SK-N-SH treated with all-trans-retinoic acid at 6 μM for 48 hours (cell line): ENCODE results near the gene DTWD2.
"Not testable (repeated sequence)": the region's sequence is repeated elsewhere in the genome, so short reads cannot be mapped to it uniquely, and the experiment has no call there.

Source experiments
- ATAC-seq: fragments of 200-7000 bp; cut with Tn5 transposase; 3 replicates; pipeline ENCODE4 v1.9.1; 2020; ENCODE audit warnings: mild to moderate bottlenecking, moderate library complexity
- ARNTL ChIP-seq: fragments of 450-650 bp; formaldehyde crosslinking; IDR thresholded peaks from 2 replicates; pipeline ENCODE4 v1.5.0; 2020; ENCODE audit warnings: low read depth, mild to moderate bottlenecking, moderate library complexity, borderline replicate concordance
- BACH2 ChIP-seq: fragments of 250-450 bp; sonication (Bioruptor Pico); IDR thresholded peaks from 2 replicates; pipeline ENCODE4 v1.9.0; 2021; ENCODE audit warnings: mild to moderate bottlenecking, borderline replicate concordance
- CSDC2 ChIP-seq: fragments of 250-450 bp; sonication (Bioruptor Pico); IDR thresholded peaks from 2 replicates; pipeline ENCODE4 v1.5.0; 2020; ENCODE audit warnings: mild to moderate bottlenecking, moderate library complexity
- ESRRG ChIP-seq: fragments of 250-450 bp; sonication (Bioruptor Pico); IDR thresholded peaks from 2 replicates; pipeline ENCODE4 v1.6.1; 2021; ENCODE audit warnings: mild to moderate bottlenecking
- GLIS3 ChIP-seq: fragments of 250-450 bp; sonication (Bioruptor Pico); IDR thresholded peaks from 2 replicates; pipeline ENCODE4 v1.5.0; 2020; ENCODE audit warnings: mild to moderate bottlenecking, moderate library complexity
- OSR1 ChIP-seq: fragments of 250-450 bp; sonication (Bioruptor Pico); IDR thresholded peaks from 2 replicates; pipeline ENCODE4 v1.8.0; 2022; ENCODE audit warnings: moderate library complexity, mild to moderate bottlenecking, inconsistent platforms
- RARB ChIP-seq: fragments of 250-450 bp; sonication (Bioruptor Pico); IDR thresholded peaks from 2 replicates; pipeline ENCODE4 v1.8.0; 2021; ENCODE audit warnings: mild to moderate bottlenecking, moderate library complexity
- SNAI2 ChIP-seq: fragments of 250-450 bp; sonication (Bioruptor Pico); IDR thresholded peaks from 2 replicates; pipeline ENCODE4 v1.5.0; 2020; ENCODE audit warnings: mild to moderate bottlenecking, moderate library complexity
- TCF4 ChIP-seq: fragments of 250-450 bp; sonication (Bioruptor Pico); IDR thresholded peaks from 2 replicates; pipeline ENCODE4 v1.8.0; 2021; ENCODE audit warnings: mild to moderate bottlenecking, moderate library complexity, borderline replicate concordance
- TOX ChIP-seq: fragments of 250-450 bp; sonication (Bioruptor Pico); IDR thresholded peaks from 2 replicates; pipeline ENCODE4 v1.8.0; 2021; ENCODE audit warnings: mild to moderate bottlenecking, moderate library complexity, borderline replicate concordance
- ZC3H10 ChIP-seq: fragments of 250-450 bp; sonication (Bioruptor Pico); IDR thresholded peaks from 2 replicates; pipeline ENCODE4 v1.5.1; 2021; ENCODE audit warnings: mild to moderate bottlenecking, moderate library complexity
- ZNF70 ChIP-seq: fragments of 450-650 bp; formaldehyde crosslinking; IDR thresholded peaks from 2 replicates; pipeline ENCODE4 v1.5.0; 2020; ENCODE audit warnings: mild to moderate bottlenecking, moderate library complexity
- ZNF8 ChIP-seq: fragments of 450-650 bp; formaldehyde crosslinking; IDR thresholded peaks from 2 replicates; pipeline ENCODE4 v1.5.0; 2020; ENCODE audit warnings: mild to moderate bottlenecking, moderate library complexity
- TF ChIP-seq, protein P1 (sequence below): fragments of 250-450 bp; sonication (Bioruptor Pico); IDR thresholded peaks from 2 replicates; pipeline ENCODE4 v1.5.0; 2020; ENCODE audit warnings: mild to moderate bottlenecking, moderate library complexity
- TF ChIP-seq, protein P2 (sequence below): fragments of 250-450 bp; sonication (Bioruptor Pico); IDR thresholded peaks from 2 replicates; pipeline ENCODE4 v1.5.1; 2021; ENCODE audit warnings: mild to moderate bottlenecking, moderate library complexity
- TF ChIP-seq, protein P3 (sequence below): fragments of 250-450 bp; sonication (Bioruptor Pico); IDR thresholded peaks from 2 replicates; pipeline ENCODE4 v1.8.0; 2020; ENCODE audit warnings: mild to moderate bottlenecking, moderate library complexity, borderline replicate concordance
- TF ChIP-seq, protein P4 (sequence below): fragments of 250-450 bp; sonication (Bioruptor Pico); IDR thresholded peaks from 2 replicates; pipeline ENCODE4 v1.5.1; 2020; ENCODE audit warnings: low read depth, mild to moderate bottlenecking, moderate library complexity
- TF ChIP-seq, protein P5 (sequence below): fragments of 250-450 bp; sonication (Bioruptor Pico); IDR thresholded peaks from 2 replicates; pipeline ENCODE4 v1.8.0; 2021; ENCODE audit warnings: low read depth, mild to moderate bottlenecking, moderate library complexity, borderline replicate concordance

Gene DTWD2

DNA sequence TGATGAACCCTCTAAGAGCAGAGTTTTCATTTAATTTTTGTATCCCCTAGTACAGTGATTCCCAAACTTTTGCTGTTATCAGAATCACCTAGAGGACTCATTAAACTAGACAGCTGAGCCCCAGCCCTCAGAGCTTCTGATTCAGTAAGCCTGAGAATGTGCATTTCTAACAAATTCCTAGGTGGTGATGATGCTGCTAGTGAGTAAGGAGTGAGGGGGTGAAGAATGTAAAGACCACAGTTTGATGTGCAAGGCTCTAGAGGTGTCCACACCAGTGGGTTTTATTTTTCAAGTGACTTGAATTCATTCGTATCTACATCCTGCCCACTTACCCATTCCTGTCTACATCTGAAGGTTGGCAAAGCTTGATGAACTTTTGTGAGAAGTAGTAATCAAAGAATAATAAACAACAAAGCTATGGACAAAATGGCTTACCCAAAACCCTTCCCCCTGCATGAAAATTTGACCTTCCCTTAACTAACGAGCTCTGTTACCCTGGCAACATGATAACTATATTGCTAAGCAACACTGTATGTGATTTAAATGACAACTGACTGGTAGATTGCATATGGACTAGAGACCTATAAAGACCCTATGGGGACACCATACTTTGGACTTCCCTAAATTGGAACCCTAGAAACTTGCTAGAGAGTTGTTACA is 35.2 kb downstream of the DTWD2 start:
- no peak for ATAC-seq
- TF ChIP-seq BACH2 (CRISPR knock-in tag) (no peak), TOX (CRISPR knock-in tag) (no peak), ZNF8 (no peak), ESRRG (CRISPR knock-in tag) (no peak), SNAI2 (CRISPR knock-in tag) (no peak), RARB (CRISPR knock-in tag) (no peak), TCF4 (no peak), ARNTL (CRISPR knock-in tag) (no peak)
- TF ChIP-seq, protein P1, sequence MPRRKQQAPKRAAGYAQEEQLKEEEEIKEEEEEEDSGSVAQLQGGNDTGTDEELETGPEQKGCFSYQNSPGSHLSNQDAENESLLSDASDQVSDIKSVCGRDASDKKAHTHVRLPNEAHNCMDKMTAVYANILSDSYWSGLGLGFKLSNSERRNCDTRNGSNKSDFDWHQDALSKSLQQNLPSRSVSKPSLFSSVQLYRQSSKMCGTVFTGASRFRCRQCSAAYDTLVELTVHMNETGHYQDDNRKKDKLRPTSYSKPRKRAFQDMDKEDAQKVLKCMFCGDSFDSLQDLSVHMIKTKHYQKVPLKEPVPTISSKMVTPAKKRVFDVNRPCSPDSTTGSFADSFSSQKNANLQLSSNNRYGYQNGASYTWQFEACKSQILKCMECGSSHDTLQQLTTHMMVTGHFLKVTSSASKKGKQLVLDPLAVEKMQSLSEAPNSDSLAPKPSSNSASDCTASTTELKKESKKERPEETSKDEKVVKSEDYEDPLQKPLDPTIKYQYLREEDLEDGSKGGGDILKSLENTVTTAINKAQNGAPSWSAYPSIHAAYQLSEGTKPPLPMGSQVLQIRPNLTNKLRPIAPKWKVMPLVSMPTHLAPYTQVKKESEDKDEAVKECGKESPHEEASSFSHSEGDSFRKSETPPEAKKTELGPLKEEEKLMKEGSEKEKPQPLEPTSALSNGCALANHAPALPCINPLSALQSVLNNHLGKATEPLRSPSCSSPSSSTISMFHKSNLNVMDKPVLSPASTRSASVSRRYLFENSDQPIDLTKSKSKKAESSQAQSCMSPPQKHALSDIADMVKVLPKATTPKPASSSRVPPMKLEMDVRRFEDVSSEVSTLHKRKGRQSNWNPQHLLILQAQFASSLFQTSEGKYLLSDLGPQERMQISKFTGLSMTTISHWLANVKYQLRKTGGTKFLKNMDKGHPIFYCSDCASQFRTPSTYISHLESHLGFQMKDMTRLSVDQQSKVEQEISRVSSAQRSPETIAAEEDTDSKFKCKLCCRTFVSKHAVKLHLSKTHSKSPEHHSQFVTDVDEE (CRISPR knock-in tag): no peak
- TF ChIP-seq, protein P2, sequence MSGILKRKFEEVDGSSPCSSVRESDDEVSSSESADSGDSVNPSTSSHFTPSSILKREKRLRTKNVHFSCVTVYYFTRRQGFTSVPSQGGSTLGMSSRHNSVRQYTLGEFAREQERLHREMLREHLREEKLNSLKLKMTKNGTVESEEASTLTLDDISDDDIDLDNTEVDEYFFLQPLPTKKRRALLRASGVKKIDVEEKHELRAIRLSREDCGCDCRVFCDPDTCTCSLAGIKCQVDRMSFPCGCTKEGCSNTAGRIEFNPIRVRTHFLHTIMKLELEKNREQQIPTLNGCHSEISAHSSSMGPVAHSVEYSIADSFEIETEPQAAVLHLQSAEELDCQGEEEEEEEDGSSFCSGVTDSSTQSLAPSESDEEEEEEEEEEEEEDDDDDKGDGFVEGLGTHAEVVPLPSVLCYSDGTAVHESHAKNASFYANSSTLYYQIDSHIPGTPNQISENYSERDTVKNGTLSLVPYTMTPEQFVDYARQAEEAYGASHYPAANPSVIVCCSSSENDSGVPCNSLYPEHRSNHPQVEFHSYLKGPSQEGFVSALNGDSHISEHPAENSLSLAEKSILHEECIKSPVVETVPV (CRISPR knock-in tag): no peak

DNA sequence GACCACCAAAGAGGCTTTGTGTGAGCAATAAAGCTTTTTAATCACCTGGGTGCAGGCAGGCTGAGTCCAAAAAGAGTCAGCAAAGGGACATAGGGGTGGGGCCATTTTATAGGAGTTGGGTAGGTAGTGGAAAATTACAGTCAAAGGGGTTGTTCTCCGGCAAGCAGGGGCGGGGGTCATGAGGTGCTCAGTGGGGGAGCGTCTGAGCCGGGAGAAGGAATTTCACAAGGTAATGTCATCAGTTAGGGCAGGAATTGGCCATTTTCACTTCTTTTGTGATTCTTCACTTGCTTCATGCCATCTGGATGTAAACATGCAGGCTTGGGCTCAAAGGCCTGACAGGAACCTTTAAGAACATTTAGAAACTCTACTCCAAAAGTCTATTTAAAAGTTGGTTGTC is 36.0 kb downstream of the DTWD2 start:
- ATAC-seq: not testable (repeated sequence)

DNA sequence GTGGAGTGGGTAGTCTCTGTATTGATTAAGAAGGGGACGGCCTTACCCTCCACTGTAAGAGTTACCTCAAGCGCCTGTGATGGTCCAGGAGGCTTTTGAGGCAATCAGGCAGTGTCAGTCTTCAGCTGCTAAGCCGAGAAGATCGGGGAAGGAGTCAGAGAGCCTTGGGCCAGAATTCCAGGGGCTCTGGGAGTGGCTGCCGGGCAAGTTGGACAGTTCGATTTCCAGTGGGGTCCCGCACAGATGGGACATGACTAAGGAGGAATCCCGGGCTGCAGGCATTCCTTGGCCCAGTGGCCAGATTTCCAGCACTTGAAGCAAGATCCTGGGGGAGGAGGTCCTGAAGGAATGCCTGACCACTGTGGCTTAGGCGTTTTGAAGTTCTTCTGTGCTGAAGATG is 38.0 kb downstream of the DTWD2 start:
- not testable (repeated sequence) for ATAC-seq

DNA sequence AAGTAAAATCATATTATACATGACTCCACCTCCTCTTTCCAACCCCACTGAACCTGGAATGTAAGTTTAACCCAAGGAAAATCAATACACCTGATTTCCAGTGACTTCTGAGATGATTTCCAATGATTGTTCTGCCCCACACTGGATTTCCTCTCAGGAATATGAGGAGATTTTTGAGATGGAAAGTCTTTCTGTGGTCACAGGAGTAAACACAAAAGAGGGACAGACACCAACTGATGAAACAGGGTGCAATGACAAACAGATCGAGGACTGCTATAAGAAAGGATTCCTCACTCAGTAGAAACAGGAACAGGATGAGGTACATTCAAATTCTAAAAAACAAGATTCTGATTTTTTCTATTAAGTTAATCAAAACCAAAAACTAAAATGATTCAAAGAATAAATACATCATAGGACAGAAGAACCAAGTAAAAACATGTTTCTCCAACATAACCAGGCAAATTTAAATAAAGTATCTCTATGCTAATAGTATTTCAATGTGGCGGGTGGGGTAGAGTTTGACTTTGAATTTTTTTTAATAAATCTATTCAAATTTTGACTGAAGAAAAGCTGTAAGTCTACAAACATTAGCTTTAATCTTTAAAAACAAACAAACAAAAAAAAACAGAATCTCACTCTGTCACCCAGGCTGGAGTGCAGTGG is 42.1 kb downstream of the DTWD2 start:
- no peak for ATAC-seq
- TF ChIP-seq CSDC2: no peak
- TF ChIP-seq, protein P3, sequence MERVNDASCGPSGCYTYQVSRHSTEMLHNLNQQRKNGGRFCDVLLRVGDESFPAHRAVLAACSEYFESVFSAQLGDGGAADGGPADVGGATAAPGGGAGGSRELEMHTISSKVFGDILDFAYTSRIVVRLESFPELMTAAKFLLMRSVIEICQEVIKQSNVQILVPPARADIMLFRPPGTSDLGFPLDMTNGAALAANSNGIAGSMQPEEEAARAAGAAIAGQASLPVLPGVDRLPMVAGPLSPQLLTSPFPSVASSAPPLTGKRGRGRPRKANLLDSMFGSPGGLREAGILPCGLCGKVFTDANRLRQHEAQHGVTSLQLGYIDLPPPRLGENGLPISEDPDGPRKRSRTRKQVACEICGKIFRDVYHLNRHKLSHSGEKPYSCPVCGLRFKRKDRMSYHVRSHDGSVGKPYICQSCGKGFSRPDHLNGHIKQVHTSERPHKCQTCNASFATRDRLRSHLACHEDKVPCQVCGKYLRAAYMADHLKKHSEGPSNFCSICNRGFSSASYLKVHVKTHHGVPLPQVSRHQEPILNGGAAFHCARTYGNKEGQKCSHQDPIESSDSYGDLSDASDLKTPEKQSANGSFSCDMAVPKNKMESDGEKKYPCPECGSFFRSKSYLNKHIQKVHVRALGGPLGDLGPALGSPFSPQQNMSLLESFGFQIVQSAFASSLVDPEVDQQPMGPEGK (CRISPR knock-in tag): no peak
- TF ChIP-seq, all 23 proteins: peak for 0

DNA sequence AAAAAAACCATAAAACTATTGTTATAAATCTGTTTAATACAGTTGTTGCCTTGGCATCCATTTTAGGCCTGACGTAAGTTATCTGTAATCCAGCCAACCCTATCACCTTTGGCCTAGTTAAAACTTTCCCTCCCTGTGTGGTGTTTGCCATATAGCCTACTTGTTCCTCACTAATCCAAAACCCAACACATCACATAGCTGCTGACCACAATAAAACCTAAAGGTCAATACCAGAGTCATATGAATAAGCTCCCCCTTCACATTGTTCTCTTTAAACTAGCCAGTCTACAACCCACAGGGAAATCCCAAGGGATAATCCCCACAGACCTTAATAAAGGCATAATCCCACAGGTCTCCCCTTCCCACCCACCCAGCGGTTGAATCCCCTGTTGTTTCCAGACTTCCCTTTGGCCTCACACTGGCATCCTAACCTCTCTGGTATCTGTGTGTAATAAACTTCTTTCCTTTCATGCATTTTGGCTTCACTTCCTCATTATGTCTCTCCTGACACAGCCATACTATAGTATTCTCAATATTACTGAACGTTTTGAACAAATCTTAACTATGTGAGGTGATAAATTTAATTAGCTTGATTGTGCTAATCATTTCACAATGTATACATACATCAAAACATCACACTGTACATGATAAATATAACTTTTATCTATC is 50.8 kb downstream of the DTWD2 start:
- no peak for ATAC-seq
- no peak for TF ChIP-seq ESRRG (CRISPR knock-in tag)
- no peak for TF ChIP-seq CSDC2
- TF ChIP-seq ZC3H10 (CRISPR knock-in tag): no peak
- TF ChIP-seq, protein P4, sequence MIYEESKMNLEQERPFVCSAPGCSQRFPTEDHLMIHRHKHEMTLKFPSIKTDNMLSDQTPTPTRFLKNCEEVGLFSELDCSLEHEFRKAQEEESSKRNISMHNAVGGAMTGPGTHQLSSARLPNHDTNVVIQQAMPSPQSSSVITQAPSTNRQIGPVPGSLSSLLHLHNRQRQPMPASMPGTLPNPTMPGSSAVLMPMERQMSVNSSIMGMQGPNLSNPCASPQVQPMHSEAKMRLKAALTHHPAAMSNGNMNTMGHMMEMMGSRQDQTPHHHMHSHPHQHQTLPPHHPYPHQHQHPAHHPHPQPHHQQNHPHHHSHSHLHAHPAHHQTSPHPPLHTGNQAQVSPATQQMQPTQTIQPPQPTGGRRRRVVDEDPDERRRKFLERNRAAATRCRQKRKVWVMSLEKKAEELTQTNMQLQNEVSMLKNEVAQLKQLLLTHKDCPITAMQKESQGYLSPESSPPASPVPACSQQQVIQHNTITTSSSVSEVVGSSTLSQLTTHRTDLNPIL (CRISPR knock-in tag): no peak
- TF ChIP-seq, protein P5, sequence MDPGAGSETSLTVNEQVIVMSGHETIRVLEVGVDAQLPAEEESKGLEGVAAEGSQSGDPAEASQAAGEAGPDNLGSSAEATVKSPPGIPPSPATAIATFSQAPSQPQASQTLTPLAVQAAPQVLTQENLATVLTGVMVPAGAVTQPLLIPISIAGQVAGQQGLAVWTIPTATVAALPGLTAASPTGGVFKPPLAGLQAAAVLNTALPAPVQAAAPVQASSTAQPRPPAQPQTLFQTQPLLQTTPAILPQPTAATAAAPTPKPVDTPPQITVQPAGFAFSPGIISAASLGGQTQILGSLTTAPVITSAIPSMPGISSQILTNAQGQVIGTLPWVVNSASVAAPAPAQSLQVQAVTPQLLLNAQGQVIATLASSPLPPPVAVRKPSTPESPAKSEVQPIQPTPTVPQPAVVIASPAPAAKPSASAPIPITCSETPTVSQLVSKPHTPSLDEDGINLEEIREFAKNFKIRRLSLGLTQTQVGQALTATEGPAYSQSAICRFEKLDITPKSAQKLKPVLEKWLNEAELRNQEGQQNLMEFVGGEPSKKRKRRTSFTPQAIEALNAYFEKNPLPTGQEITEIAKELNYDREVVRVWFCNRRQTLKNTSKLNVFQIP (CRISPR knock-in tag): no peak
- no peak for TF ChIP-seq ZNF8
- no peak for TF ChIP-seq GLIS3
- TF ChIP-seq OSR1 (CRISPR knock-in tag): no peak
- no peak for TF ChIP-seq ZNF70 (CRISPR knock-in tag)
- TF ChIP-seq ARNTL (CRISPR knock-in tag): no peak
- TF ChIP-seq, protein P2 (CRISPR knock-in tag): no peak
- TF ChIP-seq, protein P1 (CRISPR knock-in tag): no peak
